ENCODE measurements around the gene E2F8.
A peak's percentile ranks its signal among the peaks of the same experiment; 100 is the strongest.
"Not testable (repeated sequence)": the region's sequence is repeated elsewhere in the genome, so short reads cannot be mapped to it uniquely, and the experiment has no call there.

Gene E2F8

GRCh38 chr11:19267567-19267966 is 26.8 kb upstream of the E2F8 start:
- no peaks in the 10 kb centered on the region for H3K4me1 Mint-ChIP-seq (ENCODE audit: low read depth)
- H3K36me3 Mint-ChIP-seq (ENCODE audit: low read depth) = no peaks in the 10 kb centered on the region
- no peak overlapping the region for H3K4me3 Mint-ChIP-seq
- no peaks in the 10 kb centered on the region for H3K9me3 Mint-ChIP-seq
- peaks cover 45% of the 10 kb centered on the region for H3K27me3 Mint-ChIP-seq
- H3K27ac Mint-ChIP-seq = no peak overlapping the region
- DNase-seq = no peak

- H3K4me1 Mint-ChIP-seq (ENCODE audit: low read depth) = no peaks in the 10 kb centered on the region
- no peaks in the 10 kb centered on the region for H3K9me3 Mint-ChIP-seq
- no peaks in the 10 kb centered on the region for H3K36me3 Mint-ChIP-seq (ENCODE audit: low read depth)
- H3K4me3 Mint-ChIP-seq = no peak overlapping the region
- H3K27me3 Mint-ChIP-seq = peaks cover 22% of the 10 kb centered on the region
- no peak overlapping the region for H3K27ac Mint-ChIP-seq
- DNase-seq = no peak
These were observed 22.6 kb upstream of the E2F8 start for GRCh38 chr11:19263333-19263732.

GRCh38 chr11:19259487-19260345 is 19.0 kb upstream of the E2F8 start:
- peaks cover 15% of the 10 kb centered on the region for H3K27me3 Mint-ChIP-seq
- no peak overlapping the region for H3K27ac Mint-ChIP-seq
- peak; percentile 77 for DNase-seq
- no peaks in the 10 kb centered on the region for H3K36me3 Mint-ChIP-seq (ENCODE audit: low read depth)
- H3K9me3 Mint-ChIP-seq = no peaks in the 10 kb centered on the region
- H3K4me3 Mint-ChIP-seq = no peak overlapping the region
- H3K4me1 Mint-ChIP-seq (ENCODE audit: low read depth) = no peaks in the 10 kb centered on the region

GRCh38 chr11:19258641-19259230 is 18.0 kb upstream of the E2F8 start:
- Mint-ChIP-seq H3K9me3 (no peaks in the 10 kb centered on the region), H3K27ac (no peak overlapping the region)
- no peak for DNase-seq

GRCh38 chr11:19254441-19254840 is 13.7 kb upstream of the E2F8 start:
- not testable (repeated sequence) for H3K4me3 Mint-ChIP-seq; H3K27ac Mint-ChIP-seq; H3K36me3 Mint-ChIP-seq (ENCODE audit: low read depth); H3K4me1 Mint-ChIP-seq (ENCODE audit: low read depth); DNase-seq; H3K9me3 Mint-ChIP-seq
- H3K27me3 Mint-ChIP-seq = peaks cover 32% of the 10 kb centered on the region

More at GRCh38 chr11:19258641-19259230, 18.0 kb upstream of the E2F8 start:
- Mint-ChIP-seq H3K36me3 (ENCODE audit: low read depth) (no peaks in the 10 kb centered on the region), H3K4me3 (no peak overlapping the region), H3K27me3 (peaks cover 20% of the 10 kb centered on the region), H3K4me1 (ENCODE audit: low read depth) (no peaks in the 10 kb centered on the region)

GRCh38 chr11:19253817-19254216 is 13.1 kb upstream of the E2F8 start:
- no peak for DNase-seq
- peaks cover 34% of the 10 kb centered on the region for H3K27me3 Mint-ChIP-seq
- H3K4me3 Mint-ChIP-seq = no peak overlapping the region
- H3K4me1 Mint-ChIP-seq (ENCODE audit: low read depth) = no peaks in the 10 kb centered on the region
- no peaks in the 10 kb centered on the region for H3K36me3 Mint-ChIP-seq (ENCODE audit: low read depth)
- H3K27ac Mint-ChIP-seq = no peak overlapping the region
- H3K9me3 Mint-ChIP-seq = no peaks in the 10 kb centered on the region

- Mint-ChIP-seq H3K27me3 (peaks cover 37% of the 10 kb centered on the region), H3K4me3 (no peak overlapping the region), H3K27ac (no peak overlapping the region), H3K9me3 (no peaks in the 10 kb centered on the region), H3K36me3 (ENCODE audit: low read depth) (no peaks in the 10 kb centered on the region), H3K4me1 (ENCODE audit: low read depth) (no peaks in the 10 kb centered on the region)
- no peak for DNase-seq
These were observed 12.5 kb upstream of the E2F8 start for GRCh38 chr11:19253153-19253745.

- H3K36me3 Mint-ChIP-seq (ENCODE audit: low read depth) = no peaks in the 10 kb centered on the region
- no peak overlapping the region for H3K4me3 Mint-ChIP-seq
- H3K27me3 Mint-ChIP-seq = peaks cover 44% of the 10 kb centered on the region
- H3K9me3 Mint-ChIP-seq = no peaks in the 10 kb centered on the region
- no peak overlapping the region for H3K27ac Mint-ChIP-seq
- DNase-seq = no peak
- no peaks in the 10 kb centered on the region for H3K4me1 Mint-ChIP-seq (ENCODE audit: low read depth)
These were observed 11.8 kb upstream of the E2F8 start for GRCh38 chr11:19252394-19253152.

GRCh38 chr11:19251577-19251976 is 10.8 kb upstream of the E2F8 start:
- no peaks in the 10 kb centered on the region for H3K36me3 Mint-ChIP-seq (ENCODE audit: low read depth)
- no peaks in the 10 kb centered on the region for H3K9me3 Mint-ChIP-seq
- H3K27me3 Mint-ChIP-seq = peaks cover 47% of the 10 kb centered on the region
- no peak overlapping the region for H3K4me3 Mint-ChIP-seq
- no peaks in the 10 kb centered on the region for H3K4me1 Mint-ChIP-seq (ENCODE audit: low read depth)
- DNase-seq = no peak
- no peak overlapping the region for H3K27ac Mint-ChIP-seq

GRCh38 chr11:19246816-19247215 is 6.1 kb upstream of the E2F8 start:
- Mint-ChIP-seq H3K27me3 (peaks cover 78% of the 10 kb centered on the region), H3K4me1 (ENCODE audit: low read depth) (peaks cover 6% of the 10 kb centered on the region), H3K27ac (no peak overlapping the region), H3K36me3 (ENCODE audit: low read depth) (no peaks in the 10 kb centered on the region), H3K4me3 (no peak overlapping the region), H3K9me3 (no peaks in the 10 kb centered on the region)
- no peak for DNase-seq

- Mint-ChIP-seq H3K27ac (no peak overlapping the region), H3K27me3 (peaks cover 76% of the 10 kb centered on the region), H3K4me3 (no peak overlapping the region), H3K9me3 (no peaks in the 10 kb centered on the region), H3K36me3 (ENCODE audit: low read depth) (peaks cover 5% of the 10 kb centered on the region), H3K4me1 (ENCODE audit: low read depth) (peaks cover 6% of the 10 kb centered on the region)
- no peak for DNase-seq
These were observed 4.6 kb upstream of the E2F8 start for GRCh38 chr11:19245351-19245750.

GRCh38 chr11:19244621-19245020 is 3.9 kb upstream of the E2F8 start:
- H3K4me1 Mint-ChIP-seq (ENCODE audit: low read depth) = peaks cover 9% of the 10 kb centered on the region
- no peak overlapping the region for H3K27ac Mint-ChIP-seq
- DNase-seq = no peak
- H3K36me3 Mint-ChIP-seq (ENCODE audit: low read depth) = peaks cover 9% of the 10 kb centered on the region
- no peak overlapping the region for H3K4me3 Mint-ChIP-seq
- no peaks in the 10 kb centered on the region for H3K9me3 Mint-ChIP-seq
- H3K27me3 Mint-ChIP-seq = peaks cover 74% of the 10 kb centered on the region

GRCh38 chr11:19244084-19244483 is 3.3 kb upstream of the E2F8 start:
- Mint-ChIP-seq H3K36me3 (ENCODE audit: low read depth) (peaks cover 12% of the 10 kb centered on the region), H3K9me3 (no peaks in the 10 kb centered on the region), H3K4me1 (ENCODE audit: low read depth) (peaks cover 12% of the 10 kb centered on the region), H3K27ac (no peak overlapping the region), H3K4me3 (no peak overlapping the region), H3K27me3 (peaks cover 73% of the 10 kb centered on the region)
- DNase-seq = no peak

- no peak for DNase-seq
- no peak overlapping the region for H3K27ac Mint-ChIP-seq
- no peaks in the 10 kb centered on the region for H3K9me3 Mint-ChIP-seq
- no peak overlapping the region for H3K4me3 Mint-ChIP-seq
- peaks cover 12% of the 10 kb centered on the region for H3K4me1 Mint-ChIP-seq (ENCODE audit: low read depth)
- peaks cover 16% of the 10 kb centered on the region for H3K36me3 Mint-ChIP-seq (ENCODE audit: low read depth)
- peaks cover 73% of the 10 kb centered on the region for H3K27me3 Mint-ChIP-seq
These were observed 2.9 kb upstream of the E2F8 start for GRCh38 chr11:19243613-19244012.
